NCI-H524 (cell line): ENCODE measurements around the gene NEDD9.
A peak's percentile ranks its signal among the peaks of the same experiment; 100 is the strongest.

Experiments used
- DNase-seq, 2 experiments: peaks; one replicate each; lab custom pipeline; 2025; lab: John Stamatoyannopoulos, UW

The NEDD9 gene

DNA sequence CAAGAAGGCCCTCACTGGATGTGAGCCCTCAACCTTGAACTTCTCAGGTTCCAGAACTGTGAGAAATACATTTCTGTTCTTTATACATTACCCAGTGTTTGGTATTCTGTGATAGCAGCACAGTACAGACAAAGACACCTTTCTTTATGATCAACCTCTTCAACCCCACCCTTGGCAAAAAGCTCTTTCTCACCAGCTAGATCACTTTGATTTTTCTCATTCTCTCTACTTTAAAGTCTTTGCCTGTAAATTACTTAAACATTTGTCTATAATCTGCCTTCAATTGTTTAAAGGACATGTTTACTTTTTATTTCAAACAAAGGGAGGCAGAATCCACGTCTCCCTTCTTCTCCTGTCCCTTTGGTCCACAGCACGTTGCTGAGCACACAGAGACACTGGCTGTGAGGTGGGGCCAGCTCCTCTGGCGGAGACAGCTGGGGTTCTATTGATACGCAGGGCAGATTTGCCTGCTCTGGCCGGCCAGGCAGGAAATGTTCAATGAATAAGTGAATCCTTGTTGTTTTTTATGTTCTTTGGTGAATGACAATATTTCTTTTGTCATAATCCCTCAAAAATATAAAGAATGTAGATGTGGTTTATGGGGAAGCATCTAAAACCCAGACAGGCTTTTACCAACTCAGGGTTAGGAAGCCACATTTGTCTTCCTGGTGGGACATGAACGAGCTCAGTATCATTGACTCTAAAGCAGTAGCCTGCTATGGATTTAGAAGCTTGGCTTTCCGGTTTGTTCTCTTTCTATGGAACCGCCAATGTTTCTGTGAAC, 52.9 kb downstream of the NEDD9 start:
- no peak for DNase-seq

DNA sequence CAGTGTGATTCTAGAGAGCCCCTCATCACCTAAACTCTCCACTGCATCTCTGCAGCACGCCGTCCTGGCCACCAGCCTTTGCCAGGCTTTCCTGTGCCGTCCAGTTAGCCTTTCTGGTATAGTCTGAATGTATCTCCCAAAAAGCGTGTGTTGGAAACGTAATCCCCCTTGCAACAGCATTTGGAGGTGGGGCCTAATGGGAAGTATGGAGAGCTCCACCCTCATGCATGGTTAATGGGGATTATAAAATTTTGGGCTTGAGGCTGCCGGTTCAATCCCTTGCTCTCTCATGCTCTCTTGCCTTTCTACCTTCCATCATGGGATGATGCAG, 53.4 kb downstream of the NEDD9 start:
- no peak for DNase-seq

DNA sequence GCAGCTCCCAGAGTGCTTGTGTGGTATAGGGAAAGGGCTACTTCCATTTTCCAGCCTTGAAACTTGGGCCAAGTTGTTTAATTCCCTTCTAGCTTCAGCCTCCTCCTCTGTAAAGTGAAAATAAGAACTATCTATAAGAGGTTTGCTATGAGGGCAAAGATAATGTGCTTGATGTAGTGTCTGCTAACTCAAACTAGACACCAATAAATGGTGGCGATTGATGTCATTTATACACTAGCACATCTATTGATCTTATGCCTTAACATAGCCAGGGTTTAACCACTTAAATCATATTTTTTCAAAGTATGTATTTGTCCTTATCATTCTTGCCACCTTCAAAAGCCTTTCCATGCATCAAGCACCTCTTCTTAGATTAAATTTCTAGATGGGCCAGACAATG, 55.2 kb downstream of the NEDD9 start:
- no peak for DNase-seq

DNA sequence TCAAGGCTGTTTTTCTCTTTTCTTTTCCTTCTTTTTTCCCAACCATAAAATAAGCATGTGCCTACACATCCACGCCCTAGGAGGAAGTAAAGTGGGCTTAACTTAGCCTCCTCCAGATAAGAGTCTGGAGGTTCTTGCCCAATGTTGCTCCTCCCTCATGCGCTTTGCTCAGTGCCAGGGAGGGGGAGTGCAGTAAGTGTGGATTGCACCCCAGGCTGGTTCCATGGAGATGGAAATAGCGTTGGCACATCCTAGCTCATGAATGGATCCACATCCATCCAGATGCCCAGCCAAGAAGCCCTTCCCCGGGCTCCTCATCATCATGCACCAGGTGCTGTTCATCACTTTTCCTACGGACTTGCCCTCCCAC, 58.2 kb downstream of the NEDD9 start:
- DNase-seq: no peak

DNA sequence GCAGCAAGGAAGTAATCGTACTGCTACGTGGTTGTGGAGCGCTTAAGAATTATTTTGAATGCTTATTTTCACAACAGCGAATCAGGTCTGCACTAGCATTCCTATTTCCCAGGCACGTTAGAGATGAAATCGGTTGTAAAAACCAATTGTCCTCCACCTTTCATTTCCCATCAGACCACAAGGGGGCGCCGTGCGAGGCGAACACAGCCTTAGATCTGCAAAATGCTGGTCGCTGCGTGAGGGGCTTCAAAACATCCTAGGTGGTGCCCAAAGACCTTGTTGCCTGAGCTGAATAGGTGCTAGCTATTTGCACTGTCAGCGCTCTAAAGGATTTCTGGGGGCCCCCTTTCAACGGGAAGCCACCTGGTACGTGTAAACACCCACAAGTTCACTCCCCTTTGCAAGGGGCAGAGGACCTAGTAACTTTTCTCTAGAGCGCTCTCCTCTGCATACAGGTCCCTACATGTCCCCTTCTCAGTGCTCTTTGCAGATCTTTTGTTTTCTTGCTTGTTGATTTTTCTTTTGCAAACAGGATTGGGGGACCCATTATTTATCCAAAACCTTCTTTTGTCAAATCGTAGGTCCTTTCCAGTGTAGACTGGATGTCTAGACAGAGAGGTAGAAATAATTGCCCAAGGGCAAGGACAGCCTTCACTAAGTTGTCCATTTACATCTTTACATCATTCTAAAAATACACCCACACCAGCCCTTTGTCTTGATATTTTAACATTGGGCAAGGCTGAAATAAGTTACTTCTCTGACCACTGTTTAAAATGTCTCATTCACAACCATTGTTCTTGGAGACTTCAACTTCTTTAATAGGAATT, 59.8 kb downstream of the NEDD9 start:
- peak in 1 of 2 experiments; percentile 60 for DNase-seq

DNA sequence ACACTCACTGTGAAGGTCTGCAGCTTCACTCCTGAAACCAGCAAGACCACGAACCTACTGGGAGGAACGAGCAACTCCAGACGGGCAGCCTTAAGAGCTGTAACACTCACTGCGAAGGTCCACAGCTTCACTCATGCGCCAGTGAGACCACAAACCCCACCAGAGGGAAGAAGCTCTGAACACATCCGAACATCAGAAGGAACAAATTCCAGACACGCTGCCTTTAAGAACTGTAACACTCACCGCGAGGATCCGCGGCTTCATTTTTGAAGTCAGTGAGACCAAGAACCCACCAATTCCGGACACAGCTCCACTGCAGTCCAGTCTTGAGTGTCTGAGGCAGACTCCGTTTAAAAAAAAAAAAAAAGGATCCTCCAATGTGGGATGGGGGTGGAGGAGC, 60.5 kb downstream of the NEDD9 start:
- DNase-seq: no peak

DNA sequence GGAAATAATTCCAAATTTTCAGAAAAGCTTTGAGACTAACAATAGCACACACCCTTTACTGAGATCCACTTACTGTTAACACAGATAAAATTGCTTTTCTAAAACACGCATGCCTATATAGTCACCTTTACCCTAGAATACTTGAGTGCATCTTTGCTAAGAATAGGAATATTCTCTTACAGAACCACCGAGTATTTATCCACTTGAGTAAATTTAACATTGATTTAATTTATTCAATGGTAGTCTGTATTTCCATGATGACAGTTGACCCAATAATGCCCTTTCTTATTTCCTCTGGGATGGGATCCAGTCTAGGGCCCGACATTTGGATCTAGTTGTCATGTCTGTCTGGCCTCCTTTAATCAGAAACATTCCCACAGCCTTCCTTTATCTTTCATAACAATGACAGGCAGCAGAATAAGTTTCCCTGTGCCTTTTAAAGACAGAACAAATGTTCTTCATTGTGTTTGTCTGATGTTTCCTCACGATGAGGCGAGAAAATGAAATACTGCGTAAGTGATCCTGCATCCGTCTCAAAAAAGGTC, 64.3 kb downstream of the NEDD9 start:
- DNase-seq: no peak

DNA sequence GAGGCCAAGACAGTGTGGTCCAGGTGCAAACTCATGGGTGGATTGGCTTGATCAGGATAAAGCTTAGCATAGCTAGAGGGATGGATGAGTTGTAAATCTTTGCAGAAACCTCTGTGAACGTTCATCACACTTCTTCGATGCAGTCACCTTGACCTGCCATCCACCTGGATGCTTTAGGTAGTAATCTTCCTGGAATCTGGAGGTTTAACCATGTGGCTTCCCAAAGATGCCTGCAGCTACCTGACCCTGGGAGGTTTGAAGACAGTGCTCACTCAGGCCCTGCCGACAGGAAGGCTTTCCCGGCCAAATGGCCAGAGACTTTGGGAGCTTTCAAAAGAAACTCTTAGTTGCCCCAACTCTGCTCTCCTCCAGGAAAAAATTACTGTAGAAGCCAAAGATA, 65.5 kb downstream of the NEDD9 start:
- no peak for DNase-seq

DNA sequence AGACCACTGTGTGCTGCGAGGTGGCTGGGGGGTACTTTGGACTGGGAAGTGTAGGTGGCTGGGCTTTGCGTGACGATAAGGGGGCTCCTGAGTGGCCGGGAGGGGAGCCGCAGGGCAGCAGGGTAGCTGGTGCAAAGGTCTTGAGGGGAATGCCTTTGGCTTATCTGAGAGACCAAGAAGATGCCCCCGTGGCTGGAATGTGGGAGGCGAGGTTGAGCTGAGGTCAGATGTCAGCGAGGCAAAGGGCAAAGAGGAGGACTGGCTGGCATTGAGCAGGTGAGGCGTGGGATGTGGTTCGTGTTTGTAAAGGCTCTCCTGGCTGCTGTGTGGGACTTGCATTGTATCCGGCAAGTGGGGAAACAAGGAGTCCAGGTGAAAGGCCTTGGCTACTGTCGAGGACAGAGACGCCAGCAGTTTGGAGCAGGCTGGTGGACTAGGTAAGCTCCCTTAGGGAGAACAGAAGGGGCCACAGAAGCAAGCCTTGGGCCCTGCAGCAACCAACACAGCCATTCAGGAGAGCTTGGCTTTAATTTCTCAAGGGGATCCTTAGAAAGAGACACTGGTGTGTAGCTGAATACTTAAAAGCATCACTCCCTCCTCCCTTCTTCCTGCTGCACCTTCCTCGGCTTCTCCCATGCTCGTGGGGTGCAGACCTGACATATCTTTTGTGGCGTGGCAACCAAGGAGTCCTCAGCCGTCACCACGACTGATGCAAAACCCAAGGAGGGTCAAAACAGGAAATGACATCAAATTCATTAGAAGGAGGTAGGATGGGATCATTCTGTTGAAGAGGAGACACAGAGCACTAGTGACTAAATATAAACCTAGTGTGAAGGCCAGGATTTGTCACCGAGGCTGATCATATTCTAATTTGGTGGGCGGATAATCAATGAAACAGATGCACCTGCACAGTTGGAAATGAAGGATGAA, 67.5 kb downstream of the NEDD9 start:
- DNase-seq: no peak

DNA sequence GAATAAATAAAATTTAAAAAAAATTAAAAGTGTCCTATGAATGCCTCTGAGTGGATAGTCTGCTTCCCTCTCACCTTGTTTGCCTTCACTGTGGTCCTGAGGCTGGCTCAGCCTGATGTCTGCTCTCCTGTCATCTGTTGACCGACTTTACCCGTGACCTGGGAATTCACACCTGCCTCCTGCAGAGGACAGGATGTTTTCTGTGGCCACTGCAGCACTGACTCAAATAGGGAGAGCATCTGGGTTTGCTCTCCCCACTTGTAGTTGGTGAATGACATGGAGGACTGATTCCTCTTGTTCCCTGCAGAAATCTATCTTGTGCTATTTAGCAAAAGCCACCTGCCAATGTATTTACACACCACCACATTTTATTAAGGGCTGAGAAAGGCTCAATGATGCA, 68.5 kb downstream of the NEDD9 start:
- no peak for DNase-seq

DNA sequence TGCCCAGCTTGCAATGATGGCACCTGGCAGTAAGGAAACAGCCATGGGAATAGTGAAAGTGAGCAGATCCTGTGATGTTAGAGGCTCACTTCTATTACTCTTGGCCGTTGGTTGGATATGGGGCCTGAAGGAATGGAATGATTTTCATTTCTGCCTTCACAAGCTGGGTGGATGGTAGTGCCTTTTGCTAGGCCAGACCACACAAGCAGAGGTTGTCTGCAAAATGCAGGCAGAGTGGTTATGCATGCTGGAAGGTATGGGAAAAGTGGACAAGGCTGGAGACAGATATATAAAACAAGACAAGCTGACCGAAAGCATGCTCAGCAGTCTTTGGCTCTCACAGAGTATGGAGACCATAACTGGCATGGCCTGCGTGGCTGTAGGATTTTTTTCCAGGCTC, 70.2 kb downstream of the NEDD9 start:
- no peak for DNase-seq

DNA sequence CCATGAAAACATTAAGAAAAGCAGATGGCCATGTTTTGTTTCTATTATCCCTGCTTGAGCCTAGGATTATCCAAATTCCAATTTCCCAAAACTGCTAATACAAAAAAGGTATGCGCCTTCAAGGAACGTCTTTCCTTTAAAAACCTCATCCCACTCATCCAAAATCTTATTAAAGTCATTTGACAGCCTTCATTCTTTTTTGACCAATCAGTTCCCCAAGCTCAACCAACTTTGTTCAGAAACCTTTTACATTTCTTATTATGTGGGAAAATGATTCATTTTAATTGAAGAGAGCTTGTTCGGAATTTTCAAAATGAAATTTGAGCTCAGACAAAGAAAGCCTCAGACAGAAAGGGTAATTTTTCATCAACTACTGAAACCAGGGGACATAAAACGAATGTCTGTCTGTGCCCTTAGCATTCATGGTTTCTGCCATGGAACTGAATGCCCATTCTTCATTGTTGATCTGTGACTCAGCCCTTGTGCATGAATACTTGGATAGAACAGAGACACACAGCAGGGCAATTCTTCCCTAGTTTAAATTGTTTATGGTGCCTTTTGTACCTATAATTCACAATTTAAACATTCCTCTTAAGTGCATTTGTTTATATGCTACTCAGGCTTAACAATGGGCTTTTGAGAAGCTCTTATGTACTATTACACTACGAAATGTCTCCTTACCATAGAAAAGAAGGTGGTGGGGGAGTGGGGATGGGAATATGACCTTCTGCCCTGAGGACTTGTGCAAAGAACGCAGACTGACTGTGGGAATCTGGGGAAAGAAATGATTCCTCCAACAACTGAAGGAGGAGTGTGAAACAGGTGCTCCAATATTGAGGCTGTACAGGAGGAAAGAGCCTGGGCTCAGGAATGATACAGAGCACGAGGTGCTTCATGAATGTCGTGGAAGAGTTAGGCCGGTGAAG, 71.2 kb downstream of the NEDD9 start:
- DNase-seq: no peak

DNA sequence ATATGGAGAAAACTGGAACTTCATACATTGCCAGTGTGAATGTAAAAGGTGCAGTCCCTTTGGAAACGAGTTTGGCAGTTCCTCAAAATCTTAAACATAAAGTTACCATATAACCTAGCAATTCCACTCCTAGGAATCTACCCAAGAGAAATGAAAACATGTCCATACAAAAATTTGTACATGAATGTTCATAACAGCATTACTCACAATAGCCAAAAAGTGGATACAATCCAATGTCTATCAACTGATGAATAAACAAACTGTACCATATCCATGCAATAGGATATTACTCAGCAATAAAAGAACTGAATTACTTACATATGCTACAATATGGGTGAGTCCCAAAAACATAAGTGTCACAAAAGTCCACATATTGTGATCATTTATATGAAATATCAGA, 72.3 kb downstream of the NEDD9 start:
- DNase-seq: no peak

DNA sequence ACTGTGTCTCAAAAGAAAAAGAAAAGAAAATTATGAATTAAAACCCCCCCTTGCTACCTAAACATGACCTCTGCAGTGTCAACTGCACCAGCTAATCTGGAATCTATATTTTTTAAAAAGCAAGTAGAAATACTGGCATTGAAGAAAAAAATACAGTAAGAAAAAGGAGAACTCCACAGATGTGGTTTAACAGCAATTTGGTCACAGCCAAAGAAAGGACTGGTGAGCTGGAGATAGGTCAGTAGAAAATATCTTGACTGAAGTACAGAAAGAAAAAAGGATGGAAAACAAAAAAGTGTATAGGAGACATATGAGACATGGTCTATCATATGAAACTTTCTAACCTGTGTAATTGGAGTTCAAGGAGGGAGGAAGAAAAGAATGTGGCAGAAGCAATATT, 76.9 kb downstream of the NEDD9 start:
- no peak for DNase-seq

DNA sequence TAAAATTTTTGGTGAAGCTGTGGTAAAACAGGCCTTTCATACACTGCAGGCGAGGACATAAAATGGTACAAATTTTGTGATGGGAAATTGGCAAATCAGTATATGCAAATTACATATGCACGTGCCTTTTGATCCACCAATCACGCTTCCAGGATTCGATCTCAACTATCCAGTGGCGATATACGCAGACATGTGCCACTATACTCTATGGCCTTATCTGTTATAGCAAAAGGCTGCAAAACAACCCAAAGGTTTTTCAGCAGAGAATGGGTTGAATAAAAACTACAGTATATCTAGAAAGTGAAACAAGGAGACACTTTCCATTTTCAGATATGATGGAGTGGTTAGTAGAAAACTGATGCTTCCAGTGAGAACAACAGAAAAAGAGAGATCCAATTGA, 79.0 kb downstream of the NEDD9 start:
- no peak for DNase-seq

DNA sequence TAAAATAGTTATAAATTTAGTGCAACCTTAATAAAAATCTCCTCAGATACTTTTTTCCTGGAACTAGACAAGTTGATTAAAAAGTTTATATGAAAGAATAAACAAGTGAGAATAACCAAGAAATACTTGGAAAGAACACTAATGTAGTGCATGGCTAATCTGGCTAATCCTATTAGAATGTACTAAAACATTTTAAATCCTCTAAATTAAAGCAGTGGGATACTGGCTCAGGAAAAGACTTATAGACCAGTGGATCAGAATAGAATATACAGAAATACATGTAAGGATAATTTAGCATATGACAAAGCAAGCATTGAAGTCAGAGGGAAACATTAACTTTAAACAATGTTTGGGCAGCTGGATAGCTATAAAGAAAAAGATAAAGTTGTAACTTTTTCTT, 79.9 kb downstream of the NEDD9 start:
- peak in 1 of 2 experiments; percentile 32 for DNase-seq

DNA sequence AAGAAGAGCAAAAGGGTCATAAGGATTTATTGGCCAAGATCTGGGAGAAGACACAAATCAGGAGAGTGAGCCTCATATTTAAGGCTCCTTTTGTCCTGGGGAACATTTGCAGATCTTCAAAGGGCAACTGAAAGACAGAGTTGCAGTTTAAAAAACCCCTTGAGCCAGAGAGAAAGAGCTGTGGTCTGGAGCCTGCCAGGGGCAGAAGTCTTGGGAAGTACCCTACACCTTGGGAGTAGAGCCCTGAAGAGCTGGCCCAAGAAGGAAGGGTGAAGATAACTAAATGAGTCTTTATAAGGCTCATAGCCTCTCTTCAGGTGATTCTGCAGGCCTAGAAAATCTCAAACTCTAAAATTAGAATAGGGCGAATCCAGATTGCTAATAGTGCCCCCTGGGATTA, 81.0 kb downstream of the NEDD9 start:
- no peak for DNase-seq

DNA sequence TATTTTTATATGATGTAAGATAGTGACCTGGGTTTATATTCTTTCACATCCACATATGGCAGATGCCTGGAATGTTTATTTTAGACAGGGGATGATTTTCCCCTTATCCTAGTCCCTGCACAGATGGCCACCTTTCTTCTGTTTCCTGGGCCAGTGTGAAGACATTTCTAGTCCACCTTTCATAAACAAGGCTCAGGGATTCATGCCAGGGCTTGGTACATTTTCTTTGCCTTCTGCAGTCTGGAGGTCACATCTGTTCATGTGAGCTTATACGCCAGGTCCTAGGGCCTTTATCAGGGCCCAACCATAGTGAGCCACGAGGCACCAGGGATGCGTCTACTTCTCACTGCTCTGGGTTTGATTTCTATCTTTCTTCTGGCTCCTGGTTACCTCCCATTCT, 82.9 kb downstream of the NEDD9 start:
- peak; percentile 59 to 89 for DNase-seq

DNA sequence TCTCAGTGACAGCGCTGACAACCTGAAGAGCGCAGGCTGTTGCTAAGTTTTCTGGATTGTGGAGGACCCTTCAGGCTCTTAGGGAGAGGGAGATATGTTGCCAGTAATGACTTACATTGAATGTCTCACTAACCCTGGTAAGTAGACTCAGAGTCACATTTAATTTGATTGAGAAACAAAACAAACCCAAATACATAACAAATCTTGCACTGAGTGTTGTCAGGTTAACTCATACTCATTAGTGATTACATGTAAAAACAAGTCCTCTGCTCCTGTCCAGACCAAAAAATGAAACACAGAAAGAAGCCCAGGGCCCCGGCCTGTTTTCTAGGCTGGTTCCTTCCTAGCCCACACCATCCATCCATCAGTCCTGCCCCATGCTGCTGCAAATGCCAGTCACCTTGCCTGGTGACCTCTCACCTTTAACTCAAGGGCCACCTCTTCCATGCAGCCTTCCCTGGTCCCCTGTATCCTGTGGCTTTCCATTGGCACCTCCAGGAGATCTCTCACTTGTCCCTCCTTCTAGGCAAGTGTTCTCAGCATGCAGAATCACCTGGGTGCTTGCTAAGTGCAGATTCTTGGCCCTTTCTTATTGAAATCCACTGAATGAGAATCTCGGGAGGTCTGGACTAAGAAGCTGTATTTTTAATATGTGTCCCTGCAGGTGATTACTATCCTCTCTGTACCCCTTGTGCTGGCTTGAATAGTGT, 86.2 kb downstream of the NEDD9 start:
- no peak for DNase-seq

DNA sequence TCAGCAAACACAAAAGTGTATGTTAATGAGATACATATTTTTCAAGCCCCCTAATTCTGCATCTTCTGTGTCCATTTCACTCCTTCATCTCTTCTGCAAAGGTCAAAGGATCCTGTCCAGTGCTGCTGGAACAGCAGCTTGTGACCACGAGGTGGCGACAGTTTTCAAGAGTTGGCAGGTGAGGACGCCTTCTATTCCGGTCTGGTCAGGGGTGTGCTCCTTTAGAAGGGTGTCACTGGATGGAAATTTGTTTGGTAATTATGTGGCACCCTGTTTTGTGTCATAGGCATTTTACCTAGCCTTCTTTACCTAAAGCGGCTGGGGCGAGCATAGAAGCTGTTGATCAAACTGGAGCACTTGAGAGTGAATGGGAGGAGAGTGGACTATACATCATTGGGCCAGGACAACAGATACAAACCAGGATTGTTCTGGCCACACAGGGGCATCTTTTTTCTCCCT, 88.0 kb downstream of the NEDD9 start:
- peak; percentile 47 to 63 for DNase-seq
